MCF 10A (cell line): ENCODE measurements around the gene ATP8B4. TPM values are rescaled to one million over a fixed set of nuclear protein-coding genes. Genes with fewer than 3 reads are reported as not detected.

Source experiments
- BruUV-seq: library from RNA; stranded (reverse); fragments of 400-500 nt; replicated peaks from 2 replicates; lab custom pipeline; 2021; lab: Mats Ljungman, UMichigan
- CTCF ChIA-PET: fragments of 300-600 bp; sonication (Branson Sonifier 250); formaldehyde crosslinking; extraction: SDS; loops from one replicate; lab custom pipeline; 2021; ENCODE audit warnings: antibody characterized with exemption, inconsistent platforms; lab: Yijun Ruan, JAX
- POLR2A ChIA-PET: fragments of 300-600, 350-650 bp; sonication (Branson Sonifier 250); formaldehyde crosslinking; extraction: SDS; loops from one replicate; lab custom pipeline; 2020; ENCODE audit warnings: antibody characterized with exemption, inconsistent platforms; lab: Yijun Ruan, JAX
- DNase-seq: peaks from one replicate; pipeline ENCODE4 v3.0.0-alpha.2; 2018; ENCODE audit not compliant: unreplicated experiment
- H3K27ac Mint-ChIP-seq: one replicate; pipeline ENCODE4 v1.8.0; 2022; ENCODE audit warnings: mild to moderate bottlenecking, low read depth, mixed read lengths; ENCODE audit not compliant: unreplicated experiment
- H3K27me3 Mint-ChIP-seq: one replicate; pipeline ENCODE4 v1.8.0; 2022; ENCODE audit warnings: mixed read lengths; ENCODE audit not compliant: insufficient read depth, unreplicated experiment
- H3K36me3 Mint-ChIP-seq: one replicate; pipeline ENCODE4 v1.8.0; 2022; ENCODE audit warnings: mild to moderate bottlenecking, moderate library complexity, mixed read lengths; ENCODE audit not compliant: insufficient read depth, unreplicated experiment
- H3K4me1 Mint-ChIP-seq: one replicate; pipeline ENCODE4 v1.8.0; 2022; ENCODE audit warnings: mixed read lengths; ENCODE audit not compliant: insufficient read depth, unreplicated experiment
- H3K4me3 Mint-ChIP-seq: one replicate; pipeline ENCODE4 v1.8.0; 2022; ENCODE audit warnings: mild to moderate bottlenecking, moderate library complexity, mixed read lengths; ENCODE audit not compliant: unreplicated experiment
- H3K9me3 Mint-ChIP-seq: one replicate; pipeline ENCODE4 v1.8.0; 2022; ENCODE audit warnings: mixed read lengths; ENCODE audit not compliant: unreplicated experiment
- intact Hi-C: fragments of 100-400 bp; cut with micrococcal nuclease; formaldehyde crosslinking; loops from 2 replicates; pipeline ENCODE4 v1.14.1; 2022
- total RNA-seq: library from RNA; stranded (reverse); gene quantifications from 2 replicates; pipeline ENCODE4 v1.2.3, GENCODE V29; 2022
- TF ChIP-seq, protein P1 (sequence below): fragments of 200-600 bp; IDR thresholded peaks from one replicate; pipeline ENCODE4 v1.8.0; 2022; ENCODE audit warnings: antibody characterized with exemption, mild to moderate bottlenecking; ENCODE audit not compliant: unreplicated experiment

ATP8B4 gene
- total RNA-seq, 1 experiment from 2014 or later: not detected

DNA sequence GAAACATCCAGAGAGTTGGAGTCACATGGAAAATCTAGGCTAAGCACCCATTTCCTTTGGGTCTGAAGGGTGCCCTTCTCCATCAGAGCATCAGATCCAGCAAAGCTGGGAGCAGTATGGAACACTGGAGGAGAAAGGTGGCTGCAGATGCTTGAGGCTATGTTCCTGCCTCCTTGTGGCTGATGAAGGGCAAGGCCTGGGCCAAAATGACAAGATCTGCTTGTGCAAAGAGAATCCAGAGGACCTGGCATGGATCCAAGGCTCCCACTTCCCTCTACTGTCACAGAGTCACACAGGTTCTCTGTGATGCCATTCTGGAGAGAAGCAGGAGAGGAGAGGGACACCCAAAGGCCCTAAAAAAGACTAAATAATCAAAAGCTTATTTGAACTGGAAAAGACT lies 9.2 kb upstream of the ATP8B4 start:
- Mint-ChIP-seq H3K4me3 (no peak overlapping the region), H3K27ac (no peak overlapping the region), H3K27me3 (no peaks in the 10 kb centered on the region), H3K4me1 (no peaks in the 10 kb centered on the region), H3K36me3 (no peaks in the 10 kb centered on the region), H3K9me3 (peaks cover 10% of the 10 kb centered on the region)
- ChIA-PET POLR2A (no interaction called here), CTCF (interaction anchor here (0.7 to 2.2 kb wide), 4 partner anchors 17 to 1575 kb away, joined by 3 to 10 read pairs (median 4); no protein-coding TSS in a partner anchor)
- BruUV-seq: no TSS peak
- no peak for DNase-seq
- TF ChIP-seq, protein P1, sequence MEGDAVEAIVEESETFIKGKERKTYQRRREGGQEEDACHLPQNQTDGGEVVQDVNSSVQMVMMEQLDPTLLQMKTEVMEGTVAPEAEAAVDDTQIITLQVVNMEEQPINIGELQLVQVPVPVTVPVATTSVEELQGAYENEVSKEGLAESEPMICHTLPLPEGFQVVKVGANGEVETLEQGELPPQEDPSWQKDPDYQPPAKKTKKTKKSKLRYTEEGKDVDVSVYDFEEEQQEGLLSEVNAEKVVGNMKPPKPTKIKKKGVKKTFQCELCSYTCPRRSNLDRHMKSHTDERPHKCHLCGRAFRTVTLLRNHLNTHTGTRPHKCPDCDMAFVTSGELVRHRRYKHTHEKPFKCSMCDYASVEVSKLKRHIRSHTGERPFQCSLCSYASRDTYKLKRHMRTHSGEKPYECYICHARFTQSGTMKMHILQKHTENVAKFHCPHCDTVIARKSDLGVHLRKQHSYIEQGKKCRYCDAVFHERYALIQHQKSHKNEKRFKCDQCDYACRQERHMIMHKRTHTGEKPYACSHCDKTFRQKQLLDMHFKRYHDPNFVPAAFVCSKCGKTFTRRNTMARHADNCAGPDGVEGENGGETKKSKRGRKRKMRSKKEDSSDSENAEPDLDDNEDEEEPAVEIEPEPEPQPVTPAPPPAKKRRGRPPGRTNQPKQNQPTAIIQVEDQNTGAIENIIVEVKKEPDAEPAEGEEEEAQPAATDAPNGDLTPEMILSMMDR: no peak
- intact Hi-C loops: no loop called here

DNA sequence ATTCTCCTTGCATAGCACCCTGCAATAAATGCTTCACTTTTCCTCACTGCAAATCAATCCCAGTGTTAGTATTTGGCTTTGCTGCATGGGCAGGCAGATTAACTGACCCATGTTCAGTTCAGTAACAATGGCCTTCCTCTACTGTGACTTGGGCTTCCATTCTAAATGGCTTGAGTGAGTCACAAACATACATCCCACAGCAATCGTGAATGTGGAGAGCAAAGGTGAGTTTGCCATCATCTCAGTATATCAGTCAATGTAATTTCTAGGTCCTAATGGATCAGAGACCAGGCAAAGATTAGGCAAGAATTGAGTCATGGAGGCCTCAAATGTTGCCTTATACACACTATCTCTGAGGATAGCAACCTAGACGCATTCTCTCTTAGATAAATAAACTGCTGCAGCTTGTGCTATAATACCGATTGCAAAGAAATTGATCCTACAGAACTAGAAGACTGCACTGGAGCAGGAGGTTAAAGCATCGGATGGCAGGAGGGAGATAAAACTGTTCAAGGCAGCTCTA lies 8.3 kb upstream of the ATP8B4 start:
- POLR2A ChIA-PET: no interaction called here
- Mint-ChIP-seq H3K27ac (no peak overlapping the region), H3K27me3 (no peaks in the 10 kb centered on the region), H3K4me1 (no peaks in the 10 kb centered on the region), H3K36me3 (no peaks in the 10 kb centered on the region), H3K9me3 (peaks cover 10% of the 10 kb centered on the region), H3K4me3 (no peak overlapping the region)
- BruUV-seq: no TSS peak
- CTCF ChIA-PET: interaction anchor here (0.8 to 2.2 kb wide), 2 partner anchors 18 to 1265 kb away, joined by 3 to 10 read pairs; no protein-coding TSS in a partner anchor
- intact Hi-C loops: no loop called here
- TF ChIP-seq, protein P1: no peak
- DNase-seq: no peak

DNA sequence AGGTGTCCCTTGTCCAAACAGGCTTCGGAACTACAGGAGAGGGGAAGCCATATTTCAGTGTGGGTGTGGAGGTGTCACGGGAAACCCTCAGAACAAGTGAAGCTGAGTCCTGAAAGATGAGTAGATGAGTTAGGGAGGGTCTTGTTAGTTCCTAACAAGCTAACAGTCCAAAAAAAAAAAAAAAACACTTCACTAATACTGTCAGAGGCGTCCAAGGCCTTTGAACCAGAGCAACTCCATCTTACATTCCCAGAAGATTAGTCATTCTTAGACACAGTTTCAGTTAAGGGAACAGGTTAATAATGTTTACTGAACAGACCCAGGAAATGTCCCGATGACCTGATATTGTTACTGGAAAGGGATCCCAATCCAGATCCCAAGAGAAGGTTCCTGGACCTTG lies 7.0 kb upstream of the ATP8B4 start:
- Mint-ChIP-seq H3K9me3 (peaks cover 10% of the 10 kb centered on the region), H3K36me3 (no peaks in the 10 kb centered on the region), H3K4me3 (no peak overlapping the region), H3K4me1 (no peaks in the 10 kb centered on the region), H3K27ac (no peak overlapping the region), H3K27me3 (no peaks in the 10 kb centered on the region)
- no TSS peak for BruUV-seq
- intact Hi-C loops: no loop called here
- TF ChIP-seq, protein P1: no peak
- DNase-seq: no peak
- ChIA-PET POLR2A (interaction anchor here (0.7 to 1.4 kb wide), 3 partner anchors 9 to 1993 kb away, joined by 3 to 5 read pairs (median 3); no protein-coding TSS in a partner anchor), CTCF (no interaction called here)

DNA sequence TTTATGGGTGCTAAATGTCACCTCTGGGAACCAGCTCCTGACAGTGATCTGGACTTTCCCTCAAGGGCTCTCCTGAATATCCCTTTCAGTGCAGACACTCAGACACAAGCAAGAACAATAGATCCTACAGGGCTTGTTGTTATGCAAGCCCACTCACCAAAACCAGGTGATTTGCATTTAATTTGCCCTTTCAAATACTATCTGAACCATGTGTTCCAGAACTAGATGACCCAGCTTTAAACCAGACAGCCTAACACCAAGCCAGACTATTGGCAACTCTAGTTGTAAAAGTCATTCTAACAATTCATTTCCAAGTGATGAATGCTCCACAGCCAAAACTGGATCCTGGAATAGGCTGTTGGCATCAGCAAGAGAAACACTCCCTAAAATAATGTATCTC lies 5.6 kb upstream of the ATP8B4 start:
- no peak for DNase-seq
- CTCF ChIA-PET: no interaction called here
- no peaks in the 10 kb centered on the region for H3K27me3 Mint-ChIP-seq

More for the DNA sequence above, 5.6 kb upstream of the ATP8B4 start:
- no peak overlapping the region for H3K27ac Mint-ChIP-seq
- no TSS peak for BruUV-seq
- intact Hi-C loops: no loop called here
- H3K4me3 Mint-ChIP-seq: no peak overlapping the region
- H3K9me3 Mint-ChIP-seq: peaks cover 10% of the 10 kb centered on the region
- TF ChIP-seq, protein P1: no peak
- POLR2A ChIA-PET: interaction anchor here (0.6 kb wide), 1 partner anchor 11 kb away, joined by 3 read pairs; no protein-coding TSS in a partner anchor
- no peaks in the 10 kb centered on the region for H3K4me1 Mint-ChIP-seq
- H3K36me3 Mint-ChIP-seq: no peaks in the 10 kb centered on the region
